Activated CD4-positive, alpha-beta T cell treated with anti-CD3 and anti-CD28 coated beads, Interleukin-2, amount 10 ng/mL, durations not matched to agents 24 days and 14 days (primary cell): Measurements from ENCODE around the gene METAP2. TPM values are rescaled to one million over a fixed set of nuclear protein-coding genes. Genes with fewer than 3 reads are reported as not detected.
"Not testable (repeated sequence)": the region's sequence is repeated elsewhere in the genome, so short reads cannot be mapped to it uniquely, and the experiment has no call there.

ENCODE experiments used
- DNase-seq: peaks from one replicate; pipeline ENCODE4 v3.0.0; 2022
- H3K27ac Mint-ChIP-seq: one replicate; pipeline ENCODE4 v1.8.0; 2022; ENCODE audit warnings: mild to moderate bottlenecking, mixed read lengths
- H3K27me3 Mint-ChIP-seq: one replicate; pipeline ENCODE4 v1.8.0; 2022; ENCODE audit warnings: mixed read lengths
- H3K36me3 Mint-ChIP-seq: one replicate; pipeline ENCODE4 v1.8.0; 2022; ENCODE audit warnings: low read depth, mild to moderate bottlenecking, mixed read lengths
- H3K4me1 Mint-ChIP-seq: one replicate; pipeline ENCODE4 v1.8.0; 2021; ENCODE audit warnings: mixed read lengths
- H3K4me3 Mint-ChIP-seq: one replicate; pipeline ENCODE4 v1.8.0; 2022; ENCODE audit warnings: mild to moderate bottlenecking, moderate library complexity, mixed read lengths
- H3K9me3 Mint-ChIP-seq: one replicate; pipeline ENCODE4 v1.8.0; 2021; ENCODE audit warnings: mixed read lengths
- intact Hi-C: fragments of 100-400 bp; cut with micrococcal nuclease; formaldehyde crosslinking; loops from one replicate; pipeline ENCODE4 v1.15.1; 2023
- total RNA-seq: library from RNA; stranded (reverse); gene quantifications from 2 replicates; pipeline ENCODE4 v1.2.3, GENCODE V29; 2022

METAP2 gene
- total RNA-seq, 1 donor from 2014 or later, result 125 TPM

DNA sequence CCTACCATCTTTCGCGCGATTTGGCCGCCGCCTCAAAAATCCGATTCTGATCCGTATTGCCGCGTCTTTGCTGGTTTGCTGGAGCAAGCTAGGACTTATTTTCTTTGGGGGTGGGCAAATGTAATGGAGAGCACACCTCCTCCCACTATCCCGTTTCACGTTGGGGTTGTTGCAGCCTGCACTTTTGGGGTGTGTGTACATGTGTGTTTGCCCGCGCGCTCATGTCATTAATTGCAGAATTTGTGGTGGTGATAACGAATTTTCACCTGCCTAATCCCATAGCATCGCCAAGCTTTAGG is 657 bp downstream of the METAP2 start:
- Mint-ChIP-seq H3K4me1 (peaks cover 35% of the 10 kb centered on the region), H3K27me3 (no peaks in the 10 kb centered on the region), H3K36me3 (peaks cover 40% of the 10 kb centered on the region), H3K9me3 (no peaks in the 10 kb centered on the region), H3K27ac (peak overlapping the region; percentile 100), H3K4me3 (peak overlapping the region; percentile 94)
- no peak for DNase-seq
- intact Hi-C loops, result loop anchor here (1.0 to 10.0 kb wide), 7 partner anchors 74 to 1430 kb away; partner anchors contain the start of genes FGD6, NEDD1, NR2C1 and SNRPF

- peak overlapping the region; percentile 39 for H3K4me3 Mint-ChIP-seq
- no peak for DNase-seq
- H3K27ac Mint-ChIP-seq, result no peak overlapping the region
- intact Hi-C loops, result no loop called here
- no peaks in the 10 kb centered on the region for H3K9me3 Mint-ChIP-seq
- H3K4me1 Mint-ChIP-seq, result peaks cover 59% of the 10 kb centered on the region
- peaks cover 61% of the 10 kb centered on the region for H3K36me3 Mint-ChIP-seq
- no peaks in the 10 kb centered on the region for H3K27me3 Mint-ChIP-seq
These were observed 6.3 kb downstream of the METAP2 start for GRCh38 chr12:95480230-95480629.

DNA sequence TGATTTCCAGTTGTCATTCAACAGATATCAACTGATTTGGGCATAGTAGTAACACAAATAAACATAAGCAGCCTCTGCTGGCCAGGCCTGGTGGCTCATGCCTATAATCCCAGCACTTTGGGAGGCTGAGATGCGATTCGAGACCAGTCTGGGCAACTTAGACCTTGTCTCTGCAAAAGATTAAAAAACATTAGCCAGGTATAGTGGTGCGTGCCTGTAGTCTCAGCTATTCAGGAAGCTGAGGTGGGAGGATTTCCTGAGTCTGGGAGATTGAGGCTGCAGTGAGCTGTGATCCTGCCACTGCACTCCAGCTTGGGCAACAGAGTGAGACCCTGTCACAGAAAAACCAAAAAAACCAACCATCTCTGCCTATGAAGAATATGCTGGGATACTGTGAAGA is 7.1 kb downstream of the METAP2 start:
- no peaks in the 10 kb centered on the region for H3K27me3 Mint-ChIP-seq
- DNase-seq, result no peak
- H3K9me3 Mint-ChIP-seq, result no peaks in the 10 kb centered on the region
- peaks cover 55% of the 10 kb centered on the region for H3K36me3 Mint-ChIP-seq
- H3K4me1 Mint-ChIP-seq, result peaks cover 51% of the 10 kb centered on the region
- H3K27ac Mint-ChIP-seq, result peak overlapping the region; percentile 25
- peak overlapping the region; percentile 36 for H3K4me3 Mint-ChIP-seq
- intact Hi-C loops, result no loop called here

- Mint-ChIP-seq H3K27me3 (no peaks in the 10 kb centered on the region), H3K36me3 (peaks cover 55% of the 10 kb centered on the region), H3K4me1 (peaks cover 46% of the 10 kb centered on the region), H3K9me3 (no peaks in the 10 kb centered on the region), H3K27ac (no peak overlapping the region), H3K4me3 (no peak overlapping the region)
- DNase-seq, result no peak
- intact Hi-C loops, result no loop called here
These were observed 7.9 kb downstream of the METAP2 start for GRCh38 chr12:95481888-95482287.

GRCh38 chr12:95482564-95482963 is 8.6 kb downstream of the METAP2 start:
- Mint-ChIP-seq H3K36me3 (peaks cover 55% of the 10 kb centered on the region), H3K4me1 (peaks cover 45% of the 10 kb centered on the region)
- H3K27me3 Mint-ChIP-seq, H3K9me3 Mint-ChIP-seq, DNase-seq, H3K4me3 Mint-ChIP-seq, H3K27ac Mint-ChIP-seq, intact Hi-C loops: not testable (repeated sequence)

DNA sequence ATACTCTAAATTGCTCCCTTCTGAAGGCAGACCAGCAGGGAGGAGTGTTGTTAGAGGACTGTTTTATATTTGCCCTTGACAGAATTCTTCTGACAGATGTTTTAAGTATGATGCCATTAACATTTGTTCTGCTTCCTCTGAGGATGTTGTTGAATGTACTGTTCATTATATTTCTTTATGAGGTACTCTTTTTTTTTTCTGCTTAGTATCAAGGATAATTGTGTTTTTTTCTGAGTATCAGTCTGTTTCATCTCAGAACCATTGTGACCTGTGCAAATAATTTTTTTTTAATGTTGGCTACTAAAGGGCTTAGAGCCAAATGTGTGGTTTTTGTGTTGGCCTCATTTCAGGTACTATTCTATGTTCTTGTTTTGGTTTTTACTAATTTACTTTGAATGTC is 10.6 kb downstream of the METAP2 start:
- Mint-ChIP-seq H3K4me3 (no peak overlapping the region), H3K36me3 (peaks cover 39% of the 10 kb centered on the region), H3K9me3 (no peaks in the 10 kb centered on the region), H3K4me1 (peaks cover 29% of the 10 kb centered on the region), H3K27me3 (no peaks in the 10 kb centered on the region), H3K27ac (no peak overlapping the region)
- DNase-seq, result no peak
- intact Hi-C loops, result no loop called here

DNA sequence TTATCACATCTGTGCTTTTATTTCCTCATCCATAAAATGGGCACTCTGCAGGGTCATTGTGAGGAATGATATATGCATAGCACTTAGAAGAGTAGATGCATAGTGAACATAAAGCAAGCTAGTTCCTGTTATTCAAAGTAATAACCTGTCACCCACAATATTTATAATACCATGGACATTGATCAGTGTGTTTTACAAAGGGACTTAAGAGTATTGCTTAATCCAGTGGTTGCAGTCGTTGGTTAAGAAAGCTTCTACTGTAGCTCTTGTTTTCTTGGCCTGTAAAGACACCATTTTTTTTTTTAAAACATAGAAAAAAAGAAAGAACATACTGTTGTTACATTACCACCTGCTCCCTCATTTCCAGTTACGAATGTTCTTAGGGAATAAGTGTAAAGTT is 13.1 kb downstream of the METAP2 start:
- DNase-seq, result no peak
- Mint-ChIP-seq H3K27ac (no peak overlapping the region), H3K36me3 (peaks cover 37% of the 10 kb centered on the region), H3K4me3 (no peak overlapping the region), H3K9me3 (no peaks in the 10 kb centered on the region), H3K4me1 (peaks cover 7% of the 10 kb centered on the region), H3K27me3 (no peaks in the 10 kb centered on the region)
- intact Hi-C loops, result no loop called here

GRCh38 chr12:95492462-95492861 is 18.5 kb downstream of the METAP2 start:
- Mint-ChIP-seq H3K27me3 (no peaks in the 10 kb centered on the region), H3K4me1 (no peaks in the 10 kb centered on the region), H3K27ac (no peak overlapping the region), H3K9me3 (no peaks in the 10 kb centered on the region), H3K36me3 (peaks cover 45% of the 10 kb centered on the region), H3K4me3 (no peak overlapping the region)
- DNase-seq, result no peak
- intact Hi-C loops, result no loop called here

- Mint-ChIP-seq H3K27me3 (no peaks in the 10 kb centered on the region), H3K4me1 (peaks cover 5% of the 10 kb centered on the region), H3K36me3 (peaks cover 58% of the 10 kb centered on the region), H3K27ac (no peak overlapping the region), H3K9me3 (no peaks in the 10 kb centered on the region), H3K4me3 (no peak overlapping the region)
- no peak for DNase-seq
- intact Hi-C loops, result no loop called here
These were observed 20.9 kb downstream of the METAP2 start for GRCh38 chr12:95494888-95495287.

- H3K4me1 Mint-ChIP-seq, result peaks cover 8% of the 10 kb centered on the region
- H3K9me3 Mint-ChIP-seq, result peaks cover 3% of the 10 kb centered on the region
- H3K27ac Mint-ChIP-seq, result no peak overlapping the region
- H3K36me3 Mint-ChIP-seq, result peaks cover 59% of the 10 kb centered on the region
- intact Hi-C loops, result no loop called here
- no peak overlapping the region for H3K4me3 Mint-ChIP-seq
- no peak for DNase-seq
- H3K27me3 Mint-ChIP-seq, result no peaks in the 10 kb centered on the region
These were observed 21.5 kb downstream of the METAP2 start for GRCh38 chr12:95495433-95495832.

DNA sequence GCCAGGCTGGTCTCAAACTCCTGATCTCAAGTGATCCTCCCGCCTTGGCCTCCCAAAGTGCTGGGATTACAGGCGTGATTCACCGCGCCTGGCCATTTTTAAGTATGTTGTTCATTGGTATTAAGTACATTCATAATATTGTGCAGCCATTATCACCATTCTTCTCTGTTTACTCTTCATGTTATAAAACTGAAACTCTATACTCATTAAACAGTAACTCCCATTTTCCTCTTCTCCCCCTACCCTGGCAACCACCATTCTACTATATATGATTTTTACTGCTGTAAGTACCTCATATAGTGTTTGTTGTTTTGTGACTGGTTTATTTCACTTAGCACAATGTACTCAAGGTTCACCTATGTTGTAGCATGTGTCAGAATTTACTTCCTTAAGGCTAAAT is 23.1 kb downstream of the METAP2 start:
- Mint-ChIP-seq H3K9me3 (peaks cover 5% of the 10 kb centered on the region), H3K27ac (no peak overlapping the region), H3K4me1 (peaks cover 8% of the 10 kb centered on the region), H3K36me3 (peaks cover 58% of the 10 kb centered on the region), H3K27me3 (no peaks in the 10 kb centered on the region), H3K4me3 (no peak overlapping the region)
- no peak for DNase-seq
- intact Hi-C loops, result no loop called here

DNA sequence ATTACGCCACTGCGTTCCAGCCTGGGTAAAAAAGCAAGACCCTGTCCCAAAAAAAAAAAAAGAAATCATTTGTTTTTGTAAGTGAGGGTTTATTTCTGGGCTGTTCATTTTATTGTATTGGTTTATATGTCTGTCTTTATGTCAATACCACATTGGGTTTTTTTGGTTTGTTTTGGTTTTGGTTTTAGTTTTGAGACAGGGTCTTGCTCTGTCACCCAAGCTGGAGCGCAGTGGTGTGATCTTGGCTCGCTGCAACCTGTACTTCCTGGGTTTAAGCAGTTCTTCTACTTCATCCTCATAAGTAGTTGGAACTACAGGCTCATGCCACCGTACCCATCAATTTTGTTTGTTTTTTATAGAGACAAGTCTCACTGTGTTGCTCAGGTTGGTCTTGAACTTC is 25.0 kb downstream of the METAP2 start:
- H3K4me3 Mint-ChIP-seq, result no peak overlapping the region
- peaks cover 72% of the 10 kb centered on the region for H3K36me3 Mint-ChIP-seq
- no peaks in the 10 kb centered on the region for H3K27me3 Mint-ChIP-seq
- intact Hi-C loops, result no loop called here
- H3K27ac Mint-ChIP-seq, result no peak overlapping the region
- H3K9me3 Mint-ChIP-seq, result peaks cover 5% of the 10 kb centered on the region
- H3K4me1 Mint-ChIP-seq, result peaks cover 16% of the 10 kb centered on the region
- DNase-seq, result no peak

DNA sequence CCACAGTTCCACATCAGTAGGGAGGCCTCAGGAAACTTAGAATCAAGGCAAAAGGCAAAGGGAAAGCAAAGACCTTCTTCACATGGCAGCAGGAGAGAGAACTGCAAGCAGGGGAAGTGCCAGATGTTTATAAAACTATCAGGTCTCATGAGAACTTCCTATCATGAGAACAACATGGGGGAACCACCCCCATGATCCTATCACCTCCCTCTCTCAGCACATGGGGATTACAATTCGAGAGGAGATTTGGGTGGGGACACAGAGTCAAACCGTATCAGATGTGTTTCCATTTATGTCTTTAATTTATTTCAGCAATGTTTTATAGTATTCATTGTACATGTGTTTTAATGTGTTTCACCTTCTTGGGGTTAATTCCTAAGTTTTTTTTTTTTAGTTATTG is 25.8 kb downstream of the METAP2 start:
- Mint-ChIP-seq H3K4me1 (peaks cover 16% of the 10 kb centered on the region), H3K4me3 (no peak overlapping the region), H3K27me3 (no peaks in the 10 kb centered on the region), H3K36me3 (peaks cover 76% of the 10 kb centered on the region), H3K27ac (no peak overlapping the region), H3K9me3 (peaks cover 5% of the 10 kb centered on the region)
- DNase-seq, result no peak
- intact Hi-C loops, result no loop called here

GRCh38 chr12:95504140-95504539 is 30.2 kb downstream of the METAP2 start:
- Mint-ChIP-seq H3K27ac (no peak overlapping the region), H3K36me3 (peaks cover 65% of the 10 kb centered on the region)

GRCh38 chr12:95505039-95505438 is 31.1 kb downstream of the METAP2 start:
- intact Hi-C loops, result no loop called here
- no peak for DNase-seq
- Mint-ChIP-seq H3K27me3 (no peaks in the 10 kb centered on the region), H3K9me3 (peaks cover 5% of the 10 kb centered on the region), H3K27ac (no peak overlapping the region), H3K4me1 (peaks cover 14% of the 10 kb centered on the region), H3K4me3 (no peak overlapping the region), H3K36me3 (peaks cover 61% of the 10 kb centered on the region)

More at GRCh38 chr12:95504140-95504539, 30.2 kb downstream of the METAP2 start:
- DNase-seq, result no peak
- Mint-ChIP-seq H3K4me3 (no peak overlapping the region), H3K4me1 (peaks cover 16% of the 10 kb centered on the region), H3K9me3 (peaks cover 5% of the 10 kb centered on the region), H3K27me3 (no peaks in the 10 kb centered on the region)
- intact Hi-C loops, result no loop called here
